Activated CD8-positive, alpha-beta memory T cell treated with anti-CD3 and anti-CD28 coated beads for 24 hours (primary cell): ENCODE data around the gene DAP.

Source experiments
- DNase-seq: peaks from one replicate; pipeline ENCODE4 v3.0.0-alpha.2; 2020

The DAP gene

GRCh38 chr5:10760096-10760920 lies 726 bp downstream of the DAP start:
- DNase-seq, result no peak

GRCh38 chr5:10759111-10759510 lies 1.9 kb downstream of the DAP start:
- DNase-seq, result no peak

GRCh38 chr5:10757922-10758555 lies 3.0 kb downstream of the DAP start:
- no peak for DNase-seq

- DNase-seq, result no peak
These were observed 4.0 kb downstream of the DAP start for GRCh38 chr5:10757043-10757442.

- no peak for DNase-seq
These were observed 4.5 kb downstream of the DAP start for GRCh38 chr5:10756549-10756948.

GRCh38 chr5:10753178-10753577 lies 7.9 kb downstream of the DAP start:
- no peak for DNase-seq

GRCh38 chr5:10752451-10752850 lies 8.6 kb downstream of the DAP start:
- no peak for DNase-seq

- no peak for DNase-seq
These were observed 10.1 kb downstream of the DAP start for GRCh38 chr5:10750909-10751308.

GRCh38 chr5:10747678-10748622 lies 13.1 kb downstream of the DAP start:
- DNase-seq, result no peak

GRCh38 chr5:10746711-10747110 lies 14.3 kb downstream of the DAP start:
- no peak for DNase-seq

- no peak for DNase-seq
These were observed 15.9 kb downstream of the DAP start for GRCh38 chr5:10745133-10745532.

GRCh38 chr5:10744681-10745080 lies 16.4 kb downstream of the DAP start:
- DNase-seq, result no peak

GRCh38 chr5:10743951-10744350 lies 17.1 kb downstream of the DAP start:
- no peak for DNase-seq

- no peak for DNase-seq
These were observed 17.5 kb downstream of the DAP start for GRCh38 chr5:10743526-10743925.

- DNase-seq, result no peak
These were observed 19.4 kb downstream of the DAP start for GRCh38 chr5:10741661-10742060.

GRCh38 chr5:10740384-10740783 lies 20.6 kb downstream of the DAP start:
- no peak for DNase-seq

- DNase-seq, result no peak
These were observed 23.2 kb downstream of the DAP start for GRCh38 chr5:10737880-10738279.

GRCh38 chr5:10736808-10737207 lies 24.2 kb downstream of the DAP start:
- DNase-seq, result no peak

GRCh38 chr5:10736354-10736753 lies 24.7 kb downstream of the DAP start:
- DNase-seq, result no peak

- DNase-seq, result no peak
These were observed 25.3 kb downstream of the DAP start for GRCh38 chr5:10735569-10736276.

GRCh38 chr5:10734832-10735523 lies 26.1 kb downstream of the DAP start:
- no peak for DNase-seq

GRCh38 chr5:10734037-10734709 lies 26.9 kb downstream of the DAP start:
- DNase-seq, result no peak
